Activated CD4-positive, CD25-positive, alpha-beta regulatory T cell treated with anti-CD3 and anti-CD28 coated beads, Interleukin-2, amount 50 U/mL, for 72 hours (primary cell): Measurements from ENCODE around the gene SPI1.

Source experiments
- DNase-seq: peaks from one replicate; pipeline ENCODE4 v3.0.0; 2021

SPI1 gene

DNA sequence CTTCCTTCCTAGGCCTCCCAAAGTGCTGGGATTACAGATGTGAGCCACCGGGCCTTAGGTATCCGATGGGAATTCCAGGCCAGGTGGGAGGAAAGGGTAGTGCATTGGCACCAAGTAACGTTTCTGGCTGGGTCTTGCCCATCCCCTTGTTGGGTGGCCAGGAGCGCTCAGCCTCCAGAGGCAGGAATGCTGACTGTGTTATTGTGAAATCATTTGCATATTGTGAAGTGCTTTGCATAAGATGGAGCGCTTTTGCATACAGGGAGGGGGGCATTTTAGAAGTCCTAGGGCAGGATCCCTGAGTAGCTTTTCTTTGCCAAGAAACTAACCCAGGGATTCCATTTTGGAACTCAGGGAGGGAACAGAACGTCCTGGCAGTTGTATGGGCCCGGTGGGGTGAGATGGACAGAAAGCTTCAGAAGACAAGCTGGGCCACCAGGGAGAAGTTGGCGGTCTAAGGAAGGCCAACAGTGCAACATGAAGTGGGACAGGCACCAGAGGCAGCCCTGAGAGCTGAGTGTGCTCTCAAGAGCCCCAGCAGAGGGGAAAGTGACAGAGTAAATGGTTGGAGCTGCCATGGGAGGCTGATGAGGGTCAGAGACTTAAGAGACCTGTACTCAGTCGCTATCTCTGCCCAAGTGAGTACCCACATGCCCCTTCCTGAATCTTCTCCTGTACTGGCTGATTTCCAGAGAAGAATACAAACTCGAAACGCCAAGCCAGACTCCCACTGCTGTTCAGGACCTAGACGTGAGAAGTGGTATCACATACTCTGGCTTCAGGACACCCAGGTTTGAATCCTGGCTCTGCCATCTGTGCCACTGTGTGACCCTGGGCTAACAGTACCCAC is 28.8 kb upstream of the SPI1 start:
- no peak for DNase-seq

GRCh38 chr11:47403571-47403970 is 25.2 kb upstream of the SPI1 start:
- DNase-seq: no peak

GRCh38 chr11:47403135-47403534 is 24.8 kb upstream of the SPI1 start:
- DNase-seq: no peak

- no peak for DNase-seq
Observed at GRCh38 chr11:47400768-47401279, 22.5 kb upstream of the SPI1 start.

DNA sequence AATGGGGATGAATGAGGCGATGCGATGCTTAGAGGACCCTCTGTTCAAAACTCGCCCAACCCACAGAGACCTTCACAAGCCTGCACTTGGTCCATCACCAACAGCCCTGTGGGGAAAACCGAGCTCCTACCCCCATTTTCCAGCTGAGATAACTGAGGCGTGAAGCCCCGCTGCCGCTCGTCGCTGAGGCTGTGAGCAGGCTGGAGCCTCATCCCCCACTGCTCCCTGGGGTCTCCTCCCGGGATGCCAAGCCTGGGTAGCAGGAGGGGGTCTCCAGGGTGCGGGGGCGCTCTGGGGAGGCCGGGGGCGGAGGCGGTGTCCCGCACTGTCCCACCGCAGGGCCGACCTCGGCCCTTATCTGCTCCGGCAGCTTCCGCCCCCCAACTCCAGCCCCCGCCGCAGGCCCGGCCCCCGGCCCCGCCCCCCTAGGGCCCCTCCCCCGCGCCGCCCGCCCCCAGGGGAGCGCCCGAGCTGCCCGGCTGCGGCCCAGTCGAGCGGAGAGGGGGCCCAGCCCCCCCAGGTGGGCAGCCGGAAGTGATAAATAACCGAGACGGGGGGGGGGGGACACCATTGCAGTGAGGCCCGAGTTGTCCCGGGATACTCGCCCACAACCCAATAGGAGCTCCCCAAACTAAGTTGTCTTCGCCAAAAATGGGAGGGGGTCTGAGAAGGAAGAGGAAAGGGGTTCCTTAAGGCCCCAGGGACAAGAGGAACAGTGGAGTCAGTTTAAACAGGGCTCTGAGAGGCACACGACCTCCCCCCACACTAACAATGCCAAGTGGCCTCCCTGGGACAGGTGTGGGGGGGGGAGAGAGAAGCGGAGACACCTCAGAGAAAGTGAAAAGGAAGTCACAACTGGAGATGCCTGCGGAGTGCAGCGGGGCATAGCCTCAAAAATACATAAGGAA is 21.8 kb upstream of the SPI1 start:
- no peak for DNase-seq

- DNase-seq: no peak
Observed at GRCh38 chr11:47398551-47398950, 20.2 kb upstream of the SPI1 start.

GRCh38 chr11:47398011-47398410 is 19.7 kb upstream of the SPI1 start:
- DNase-seq: no peak

- no peak for DNase-seq
Observed at GRCh38 chr11:47396049-47396320, 17.6 kb upstream of the SPI1 start.

DNA sequence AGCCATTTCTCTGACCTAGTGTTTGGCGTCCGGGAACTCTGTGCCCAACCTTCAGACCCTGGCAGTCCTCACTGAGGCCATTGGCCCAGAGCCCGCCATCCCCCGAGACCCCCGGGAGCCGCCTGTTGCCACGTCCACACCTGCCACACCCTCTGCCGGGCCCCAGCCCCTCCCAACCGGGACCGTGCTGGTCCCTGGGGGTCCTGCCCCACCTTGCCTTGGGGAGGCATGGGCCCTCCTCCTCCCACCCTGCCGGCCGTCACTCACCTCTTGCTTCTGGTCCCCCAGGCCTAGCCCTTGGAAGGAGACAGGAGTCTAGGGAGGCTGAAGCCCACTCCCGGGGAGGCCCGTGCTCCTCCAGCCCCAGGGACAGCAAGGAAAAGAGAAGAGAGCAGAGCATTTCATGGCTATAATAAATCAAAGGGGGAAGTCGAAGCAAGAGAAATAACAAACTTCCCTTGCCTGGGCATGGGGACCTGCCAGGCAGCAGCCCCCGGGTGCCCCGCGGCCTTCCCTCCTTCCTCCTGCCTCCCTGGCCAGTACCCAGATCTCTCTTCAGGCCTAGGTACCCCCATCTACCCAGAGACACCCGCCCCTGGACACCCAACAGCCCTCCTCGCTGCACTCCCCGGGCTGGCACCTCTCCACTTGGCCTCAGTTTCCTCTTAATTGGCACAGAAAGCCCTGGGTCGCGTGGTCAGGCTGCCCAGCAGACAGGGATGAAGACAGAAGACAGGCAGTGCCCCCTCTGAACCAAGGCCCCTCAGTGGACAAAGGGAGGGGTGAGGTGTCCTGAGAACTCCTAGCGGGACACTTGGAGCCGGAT is 17.1 kb upstream of the SPI1 start:
- DNase-seq: no peak

DNA sequence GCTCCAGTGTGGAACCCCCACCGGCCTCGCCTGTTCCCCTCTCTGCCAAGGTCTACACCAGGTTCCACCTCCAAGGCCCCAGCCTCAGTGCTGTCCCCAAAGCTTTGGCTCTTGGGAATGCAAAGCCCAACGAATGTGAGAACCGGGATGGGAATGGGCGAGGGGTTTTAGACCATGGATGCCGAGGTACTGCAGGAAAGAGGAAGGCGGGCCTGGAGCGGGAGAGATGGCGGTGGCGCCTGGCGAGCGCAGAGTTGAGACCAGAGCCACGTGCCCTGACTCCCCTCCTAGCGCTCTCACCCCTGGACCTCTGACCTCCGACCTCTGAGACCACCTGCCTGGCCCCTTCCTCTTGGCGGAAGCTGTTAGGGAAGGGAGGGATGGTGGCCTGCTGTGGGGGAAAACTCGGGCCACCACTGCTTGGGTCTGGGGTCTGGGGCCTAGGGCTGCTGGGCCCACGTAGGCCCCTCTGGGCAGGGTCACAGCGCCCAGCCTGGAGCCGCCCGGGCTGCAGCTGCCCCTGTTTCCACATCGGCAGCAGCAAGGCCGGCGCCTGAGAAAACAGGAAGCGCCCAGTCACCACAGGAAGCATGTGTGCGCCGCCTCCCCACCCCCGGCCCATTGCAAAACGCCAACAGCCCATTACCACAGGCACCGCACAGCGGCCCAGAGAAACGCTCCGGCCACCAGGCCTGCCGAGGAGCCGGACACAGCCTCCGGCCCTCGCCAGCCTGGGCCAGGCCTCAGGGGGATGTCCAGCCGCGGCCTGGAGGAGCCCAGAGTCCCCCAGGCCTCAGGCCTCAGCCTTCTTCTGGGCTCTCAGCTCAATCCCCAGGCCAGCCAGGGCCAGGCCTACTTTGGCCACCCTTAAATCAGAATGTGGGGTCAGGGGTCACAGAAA is 16.2 kb upstream of the SPI1 start:
- peak; percentile 71 for DNase-seq

DNA sequence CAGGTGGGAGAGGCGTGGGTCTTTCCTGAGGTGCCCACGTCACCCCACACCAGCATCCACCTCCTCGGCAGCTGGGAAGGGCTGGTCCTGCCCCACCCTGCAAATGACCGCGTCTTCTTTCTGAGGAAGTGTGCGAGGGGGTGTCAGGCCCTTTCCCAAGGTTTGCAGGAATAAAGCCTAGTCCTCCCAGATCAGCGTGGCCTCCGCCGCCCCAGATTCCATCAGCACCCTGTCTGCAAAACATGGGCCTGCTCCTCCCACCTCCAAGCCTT is 15.6 kb upstream of the SPI1 start:
- DNase-seq: no peak

DNA sequence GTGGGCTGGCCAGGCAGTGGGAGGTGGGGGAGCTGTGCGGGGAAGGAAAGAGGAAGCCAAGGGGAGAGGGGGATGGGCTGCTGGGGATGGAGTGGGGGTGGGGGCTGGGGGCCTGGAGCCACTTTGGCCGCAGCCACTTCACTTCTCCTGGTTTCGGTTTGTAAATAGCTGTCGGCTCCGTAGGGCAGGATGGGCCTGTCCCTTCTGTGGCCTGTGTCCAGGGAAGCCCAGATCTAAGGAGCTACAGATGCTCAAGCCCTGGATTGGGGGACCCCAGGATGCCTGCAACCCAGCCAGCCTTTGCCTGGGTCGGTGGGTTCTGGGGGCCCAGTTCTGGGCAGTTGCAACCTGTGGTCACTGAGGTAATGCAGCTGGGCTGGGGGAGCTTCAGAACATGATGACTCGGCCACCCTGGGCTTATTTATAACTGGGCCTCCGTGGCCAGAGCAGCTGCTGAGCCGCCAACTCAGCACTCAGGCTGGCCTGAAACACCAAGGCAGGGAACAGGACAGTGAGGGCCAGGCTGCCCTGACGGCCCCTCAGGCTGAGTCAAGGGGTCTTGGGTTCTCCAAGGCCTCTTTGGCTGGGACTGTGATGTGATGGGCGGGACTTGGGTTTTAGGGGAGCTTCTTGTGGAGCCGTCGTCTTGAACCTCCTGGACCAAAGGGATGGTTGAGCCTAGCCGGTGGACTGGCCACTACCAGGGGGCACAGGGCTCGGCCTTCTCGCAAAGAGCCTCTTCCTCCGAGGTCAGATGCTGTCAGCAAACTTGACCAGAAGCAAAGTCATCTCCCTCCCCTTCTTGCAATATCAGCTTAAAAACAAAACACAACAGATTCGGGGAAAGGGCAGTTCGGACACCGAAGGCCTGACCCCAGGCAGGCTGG is 15.1 kb upstream of the SPI1 start:
- no peak for DNase-seq

DNA sequence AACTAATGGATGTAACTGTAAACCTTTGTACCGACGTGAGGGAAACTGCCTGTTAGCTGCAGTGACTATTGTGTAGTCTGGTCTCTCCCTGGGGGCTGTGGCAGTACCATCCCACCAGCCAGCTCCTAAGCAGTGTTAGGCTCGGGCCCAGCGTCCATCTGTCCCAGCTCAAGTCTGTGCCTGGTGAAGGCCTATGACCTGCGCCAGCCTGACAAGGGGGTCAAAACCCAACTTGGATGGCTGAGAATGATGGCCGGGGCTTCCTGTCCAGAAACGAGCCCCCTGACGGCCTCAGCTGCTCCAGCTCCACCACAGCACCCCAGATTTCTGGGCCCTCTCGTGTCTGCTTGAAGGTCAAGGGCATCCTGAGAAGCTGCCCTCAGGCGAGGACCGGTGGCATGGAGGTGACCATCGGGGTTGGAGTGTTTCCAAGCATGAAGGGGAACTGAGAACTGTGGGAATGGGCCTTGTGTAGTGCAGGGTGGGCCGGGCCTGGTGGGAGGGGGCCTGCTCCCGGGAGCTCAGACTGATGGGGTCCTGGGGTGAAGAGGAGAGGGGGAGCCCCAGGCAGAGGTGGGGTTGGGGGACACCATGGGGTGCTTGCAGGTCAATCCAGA is 14.3 kb upstream of the SPI1 start:
- no peak for DNase-seq

DNA sequence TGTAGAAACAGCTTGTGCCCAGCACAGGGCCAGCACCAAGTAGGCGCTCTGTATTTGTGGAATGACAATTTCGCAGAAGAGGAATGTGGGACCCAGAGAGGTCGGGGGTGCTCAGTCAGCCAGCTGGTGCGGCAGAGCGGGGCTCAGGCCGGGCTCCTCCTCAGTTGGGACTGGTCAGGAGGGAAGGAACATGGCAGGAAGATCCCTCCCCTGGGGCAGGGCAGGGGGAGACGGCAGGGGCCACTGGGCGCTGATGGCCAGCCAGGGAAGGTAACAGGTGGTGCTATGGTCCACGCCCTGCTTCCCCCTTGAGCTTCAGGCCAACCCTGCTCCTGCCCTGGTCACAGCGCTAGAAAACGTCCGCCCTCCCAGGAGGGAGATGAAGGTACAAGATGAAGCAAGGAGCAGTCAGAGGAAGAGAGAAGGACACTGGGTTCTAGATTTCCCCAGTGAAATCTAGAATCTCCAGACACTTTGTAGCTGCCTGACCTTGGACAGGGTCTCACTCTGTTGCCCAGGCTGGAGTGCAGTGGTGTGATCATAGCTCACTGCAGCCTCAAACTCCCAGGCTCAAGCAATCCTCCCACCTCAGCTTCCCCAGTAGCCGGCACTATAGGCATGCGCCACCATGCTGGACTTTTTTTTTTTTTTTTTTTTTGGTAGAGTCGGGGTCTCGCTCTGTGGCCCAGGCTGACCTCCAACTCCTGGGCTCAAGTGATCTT is 13.5 kb upstream of the SPI1 start:
- no peak for DNase-seq

- no peak for DNase-seq
Observed at GRCh38 chr11:47391077-47391583, 12.8 kb upstream of the SPI1 start.

DNA sequence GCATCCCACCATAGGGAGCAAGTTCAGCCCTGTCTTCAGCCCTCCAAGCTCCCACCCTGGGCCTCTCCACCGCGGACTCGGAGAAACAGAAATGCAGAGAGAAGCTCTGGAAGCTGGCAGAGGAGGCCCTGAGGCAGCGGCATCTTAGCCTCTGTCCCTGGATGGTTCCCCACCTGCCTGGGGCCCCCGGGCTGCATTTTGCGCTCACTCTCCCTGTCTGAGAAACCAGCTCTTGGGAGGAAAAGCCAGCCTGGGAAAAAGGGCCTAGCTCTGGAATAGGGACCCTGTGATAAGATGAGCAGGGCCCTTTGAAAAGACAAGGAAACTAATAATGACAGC is 12.0 kb upstream of the SPI1 start:
- DNase-seq: no peak

- DNase-seq: no peak
Observed at GRCh38 chr11:47389577-47390421, 11.5 kb upstream of the SPI1 start.

DNA sequence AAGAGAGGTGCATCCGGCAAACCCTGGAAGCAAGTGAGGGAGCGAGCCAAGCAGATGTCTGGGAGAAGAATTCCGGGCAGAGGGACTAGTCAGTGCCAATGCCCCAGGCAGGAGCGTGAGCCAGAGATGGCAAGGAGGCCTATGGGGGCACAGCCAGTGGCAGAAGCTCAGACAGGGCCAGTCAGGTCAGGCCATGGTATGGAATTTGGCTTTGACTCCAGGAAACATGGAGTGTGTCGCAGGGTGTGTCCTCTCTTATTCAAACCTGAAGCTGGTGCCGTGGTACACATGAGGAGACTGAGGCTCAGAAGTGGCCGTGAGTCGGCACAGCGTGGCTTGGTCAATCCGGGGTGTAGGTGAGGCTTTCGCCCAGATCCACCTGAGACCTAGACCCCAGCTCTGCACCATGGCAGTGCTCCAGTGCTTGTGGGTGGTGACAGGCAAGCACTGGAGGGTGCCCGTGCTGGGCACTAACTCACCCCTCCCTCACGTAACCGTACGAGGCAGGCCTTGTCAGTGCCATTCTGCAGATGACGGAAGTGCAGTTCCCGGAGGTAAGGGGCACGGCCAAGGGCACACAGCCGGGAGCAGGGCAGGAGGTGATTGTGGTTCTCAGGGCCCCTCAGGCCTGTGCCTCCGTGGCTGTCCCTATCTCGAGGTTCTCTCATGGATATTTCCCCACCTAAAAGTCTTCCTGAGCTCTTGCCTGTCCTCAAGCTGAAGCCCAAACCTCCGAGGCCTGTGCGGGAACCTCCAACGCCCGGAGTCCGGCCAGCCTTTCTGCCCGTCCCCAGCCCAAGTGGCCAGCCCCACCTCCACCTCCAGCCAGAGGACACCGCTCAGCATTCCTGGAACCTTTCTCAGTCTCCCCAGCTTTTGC is 10.6 kb upstream of the SPI1 start:
- no peak for DNase-seq
